ENCODE data around the gene TUBB6. TPM values are rescaled to one million over a fixed set of nuclear protein-coding genes. Genes with fewer than 3 reads are reported as not detected.

Gene TUBB6
- total RNA-seq, 1 experiment from 2014 or later = 657 TPM

- H3K27me3 ChIP-seq (ENCODE audit: control insufficient read depth, insufficient read depth, low read length) = no peaks in the 10 kb centered on the region
- no peak overlapping the region for H3K4me3 ChIP-seq (ENCODE audit: insufficient read depth, low read depth, low read length)
- peaks cover 8% of the 10 kb centered on the region for H3K36me3 ChIP-seq (replicated peaks; ENCODE audit: control insufficient read depth, insufficient read depth, low read length)
- no peak for DNase-seq
Observed at GRCh38 chr18:12315911-12316310, 7.9 kb downstream of the TUBB6 start.

- no peak for DNase-seq
- H3K36me3 ChIP-seq (replicated peaks; ENCODE audit: control insufficient read depth, insufficient read depth, low read length) = peaks cover 5% of the 10 kb centered on the region
Observed at GRCh38 chr18:12317664-12318333, 9.8 kb downstream of the TUBB6 start.

GRCh38 chr18:12318334-12318697 is 10.3 kb downstream of the TUBB6 start:
- Histone ChIP-seq H3K4me3 (ENCODE audit: insufficient read depth, low read depth, low read length) (no peak overlapping the region), H3K27me3 (ENCODE audit: control insufficient read depth, insufficient read depth, low read length) (no peaks in the 10 kb centered on the region), H3K36me3 (replicated peaks; ENCODE audit: control insufficient read depth, insufficient read depth, low read length) (peaks cover 5% of the 10 kb centered on the region)
- no peak for DNase-seq

More at GRCh38 chr18:12317664-12318333, 9.8 kb downstream of the TUBB6 start:
- H3K27me3 ChIP-seq (ENCODE audit: control insufficient read depth, insufficient read depth, low read length) = no peaks in the 10 kb centered on the region
- H3K4me3 ChIP-seq (ENCODE audit: insufficient read depth, low read depth, low read length) = no peak overlapping the region

- Histone ChIP-seq H3K4me3 (ENCODE audit: insufficient read depth, low read depth, low read length) (no peak overlapping the region), H3K27me3 (ENCODE audit: control insufficient read depth, insufficient read depth, low read length) (no peaks in the 10 kb centered on the region), H3K36me3 (replicated peaks; ENCODE audit: control insufficient read depth, insufficient read depth, low read length) (peaks cover 4% of the 10 kb centered on the region)
- DNase-seq = no peak
Observed at GRCh38 chr18:12318857-12319256, 10.8 kb downstream of the TUBB6 start.

GRCh38 chr18:12321333-12321732 is 13.3 kb downstream of the TUBB6 start:
- Histone ChIP-seq H3K36me3 (replicated peaks; ENCODE audit: control insufficient read depth, insufficient read depth, low read length) (peaks cover 6% of the 10 kb centered on the region), H3K27me3 (ENCODE audit: control insufficient read depth, insufficient read depth, low read length) (no peaks in the 10 kb centered on the region), H3K4me3 (ENCODE audit: insufficient read depth, low read depth, low read length) (no peak overlapping the region)
- no peak for DNase-seq

- H3K36me3 ChIP-seq (replicated peaks; ENCODE audit: control insufficient read depth, insufficient read depth, low read length) = peaks cover 15% of the 10 kb centered on the region
- H3K27me3 ChIP-seq (ENCODE audit: control insufficient read depth, insufficient read depth, low read length) = no peaks in the 10 kb centered on the region
Observed at GRCh38 chr18:12324991-12325725, 17.1 kb downstream of the TUBB6 start.

GRCh38 chr18:12325726-12326245 is 17.7 kb downstream of the TUBB6 start:
- DNase-seq = no peak
- Histone ChIP-seq H3K27me3 (ENCODE audit: control insufficient read depth, insufficient read depth, low read length) (no peaks in the 10 kb centered on the region), H3K36me3 (replicated peaks; ENCODE audit: control insufficient read depth, insufficient read depth, low read length) (peaks cover 15% of the 10 kb centered on the region)

More at GRCh38 chr18:12324991-12325725, 17.1 kb downstream of the TUBB6 start:
- no peak for DNase-seq
- no peak overlapping the region for H3K4me3 ChIP-seq (ENCODE audit: insufficient read depth, low read depth, low read length)

GRCh38 chr18:12326711-12327460 is 18.8 kb downstream of the TUBB6 start:
- H3K27me3 ChIP-seq (ENCODE audit: control insufficient read depth, insufficient read depth, low read length) = no peaks in the 10 kb centered on the region
- DNase-seq = no peak
- no peak overlapping the region for H3K4me3 ChIP-seq (ENCODE audit: insufficient read depth, low read depth, low read length)
- H3K36me3 ChIP-seq (replicated peaks; ENCODE audit: control insufficient read depth, insufficient read depth, low read length) = peaks cover 14% of the 10 kb centered on the region

More at GRCh38 chr18:12325726-12326245, 17.7 kb downstream of the TUBB6 start:
- no peak overlapping the region for H3K4me3 ChIP-seq (ENCODE audit: insufficient read depth, low read depth, low read length)

GRCh38 chr18:12327510-12328178 is 19.6 kb downstream of the TUBB6 start:
- Histone ChIP-seq H3K27me3 (ENCODE audit: control insufficient read depth, insufficient read depth, low read length) (no peaks in the 10 kb centered on the region), H3K4me3 (ENCODE audit: insufficient read depth, low read depth, low read length) (no peak overlapping the region), H3K36me3 (replicated peaks; ENCODE audit: control insufficient read depth, insufficient read depth, low read length) (peaks cover 14% of the 10 kb centered on the region)
- DNase-seq = peak; percentile 90

GRCh38 chr18:12328179-12328823 is 20.3 kb downstream of the TUBB6 start:
- DNase-seq = no peak
- Histone ChIP-seq H3K36me3 (replicated peaks; ENCODE audit: control insufficient read depth, insufficient read depth, low read length) (peaks cover 14% of the 10 kb centered on the region), H3K4me3 (ENCODE audit: insufficient read depth, low read depth, low read length) (no peak overlapping the region), H3K27me3 (ENCODE audit: control insufficient read depth, insufficient read depth, low read length) (no peaks in the 10 kb centered on the region)

- peaks cover 14% of the 10 kb centered on the region for H3K36me3 ChIP-seq (replicated peaks; ENCODE audit: control insufficient read depth, insufficient read depth, low read length)
- DNase-seq = no peak
- no peak overlapping the region for H3K4me3 ChIP-seq (ENCODE audit: insufficient read depth, low read depth, low read length)
- no peaks in the 10 kb centered on the region for H3K27me3 ChIP-seq (ENCODE audit: control insufficient read depth, insufficient read depth, low read length)
Observed at GRCh38 chr18:12329125-12329698, 21.2 kb downstream of the TUBB6 start.

GRCh38 chr18:12330766-12331165 is 22.7 kb downstream of the TUBB6 start:
- Histone ChIP-seq H3K4me3 (ENCODE audit: insufficient read depth, low read depth, low read length) (no peak overlapping the region), H3K27me3 (ENCODE audit: control insufficient read depth, insufficient read depth, low read length) (no peaks in the 10 kb centered on the region), H3K36me3 (replicated peaks; ENCODE audit: control insufficient read depth, insufficient read depth, low read length) (peaks cover 12% of the 10 kb centered on the region)
- no peak for DNase-seq

- Histone ChIP-seq H3K27me3 (ENCODE audit: control insufficient read depth, insufficient read depth, low read length) (no peaks in the 10 kb centered on the region), H3K4me3 (ENCODE audit: insufficient read depth, low read depth, low read length) (no peak overlapping the region), H3K36me3 (replicated peaks; ENCODE audit: control insufficient read depth, insufficient read depth, low read length) (no peaks in the 10 kb centered on the region; the same call in 1 of the 2 replicates)
- no peak for DNase-seq
Observed at GRCh38 chr18:12333506-12334290, 25.7 kb downstream of the TUBB6 start.

Measured in H7 (cell line).